ENCODE measurements around the gene CNKSR3. TPM values are rescaled to one million over a fixed set of nuclear protein-coding genes. Genes with fewer than 3 reads are reported as not detected.
"Not testable (repeated sequence)": the region's sequence is repeated elsewhere in the genome, so short reads cannot be mapped to it uniquely, and the experiment has no call there.

CNKSR3 gene
- total and polyA plus RNA-seq, 3 experiments from 2014 or later: 0.50 to 0.62 TPM; not detected in 1

DNA sequence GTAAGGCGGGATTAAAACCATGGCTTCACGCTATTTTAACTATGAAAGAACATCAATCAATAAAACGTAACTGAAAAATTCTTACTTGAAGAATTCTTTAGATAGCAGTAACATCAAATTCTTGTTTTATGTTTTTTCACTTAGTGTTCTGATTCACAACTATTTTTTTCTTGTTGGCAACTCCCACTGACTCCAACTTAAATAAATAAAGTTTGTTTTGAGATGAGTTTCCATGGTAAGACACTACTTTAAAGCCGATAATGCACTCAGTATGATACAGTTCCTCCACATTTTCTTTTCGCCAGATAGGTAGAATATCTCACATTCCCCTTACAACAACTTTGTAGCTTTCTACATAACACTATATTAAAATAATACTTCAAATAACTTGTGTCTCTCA, 33.1 kb upstream of the CNKSR3 start:
- no peak for DNase-seq
- H3K27ac ChIP-seq (ENCODE audit: low read depth, low read length): no peak overlapping the region
- no peaks in the 10 kb centered on the region for H3K4me1 ChIP-seq (ENCODE audit: insufficient read depth, low read length)
- no peaks in the 10 kb centered on the region for H3K9me3 ChIP-seq (ENCODE audit: low read length)
- H3K4me3 Mint-ChIP-seq: no peak overlapping the region
- POLR2A ChIA-PET: no interaction called here
- H3K4me1 Mint-ChIP-seq: no peaks in the 10 kb centered on the region
- H3K36me3 ChIP-seq (ENCODE audit: insufficient read depth, low read length): no peaks in the 10 kb centered on the region
- no peaks in the 10 kb centered on the region for H3K36me3 Mint-ChIP-seq
- H3K9me3 Mint-ChIP-seq: no peaks in the 10 kb centered on the region
- no peak overlapping the region for H3K27ac Mint-ChIP-seq
- H3K27me3 ChIP-seq (ENCODE audit: insufficient read depth, low read length, poor library complexity, severe bottlenecking): no peaks in the 10 kb centered on the region
- H3K4me3 ChIP-seq (ENCODE audit: low read length): no peak overlapping the region
- no peaks in the 10 kb centered on the region for H3K27me3 Mint-ChIP-seq
- CTCF ChIA-PET: no interaction called here

- Histone ChIP-seq H3K9me3 (ENCODE audit: low read length) (no peaks in the 10 kb centered on the region), H3K36me3 (ENCODE audit: insufficient read depth, low read length) (no peaks in the 10 kb centered on the region), H3K27me3 (ENCODE audit: insufficient read depth, low read length, poor library complexity, severe bottlenecking) (no peaks in the 10 kb centered on the region), H3K4me3 (ENCODE audit: low read length) (no peak overlapping the region), H3K4me1 (ENCODE audit: insufficient read depth, low read length) (no peaks in the 10 kb centered on the region), H3K27ac (ENCODE audit: low read depth, low read length) (no peak overlapping the region)
- POLR2A ChIA-PET: no interaction called here
- Mint-ChIP-seq H3K9me3 (no peaks in the 10 kb centered on the region), H3K36me3 (no peaks in the 10 kb centered on the region), H3K4me1 (no peaks in the 10 kb centered on the region), H3K27me3 (no peaks in the 10 kb centered on the region), H3K27ac (no peak overlapping the region), H3K4me3 (no peak overlapping the region)
- CTCF ChIA-PET: no interaction called here
- DNase-seq: no peak
These were observed 32.3 kb upstream of the CNKSR3 start for GRCh38 chr6:154542747-154543146.

DNA sequence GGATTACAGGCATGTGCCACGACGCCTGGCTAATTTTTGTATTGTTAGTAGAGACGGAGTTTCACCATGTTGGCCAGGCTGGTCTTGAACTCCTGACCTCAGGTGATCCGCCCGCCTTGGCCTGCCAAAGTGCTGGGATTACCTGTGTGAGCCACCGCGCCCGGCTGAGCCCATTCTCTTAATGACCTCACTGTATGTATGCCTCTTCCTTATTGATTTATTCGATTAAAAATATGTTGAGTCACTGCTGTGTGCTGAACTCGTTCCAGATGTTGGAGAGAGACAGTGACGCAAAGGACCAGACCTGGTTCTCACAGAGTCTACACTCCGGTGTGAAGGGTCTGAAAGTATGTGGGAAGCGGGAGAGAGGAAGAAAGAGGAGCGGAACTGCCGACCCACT, 31.4 kb upstream of the CNKSR3 start:
- H3K27ac ChIP-seq (ENCODE audit: low read depth, low read length); H3K4me1 ChIP-seq (ENCODE audit: insufficient read depth, low read length); H3K27me3 ChIP-seq (ENCODE audit: insufficient read depth, low read length, poor library complexity, severe bottlenecking); POLR2A ChIA-PET; H3K27ac Mint-ChIP-seq; H3K9me3 Mint-ChIP-seq; H3K9me3 ChIP-seq (ENCODE audit: low read length); H3K36me3 ChIP-seq (ENCODE audit: insufficient read depth, low read length); DNase-seq; H3K27me3 Mint-ChIP-seq; H3K4me3 Mint-ChIP-seq; CTCF ChIA-PET; H3K36me3 Mint-ChIP-seq; H3K4me3 ChIP-seq (ENCODE audit: low read length); H3K4me1 Mint-ChIP-seq: not testable (repeated sequence)

GRCh38 chr6:154539593-154540269, 29.2 kb upstream of the CNKSR3 start:
- Histone ChIP-seq H3K27me3 (ENCODE audit: insufficient read depth, low read length, poor library complexity, severe bottlenecking) (no peaks in the 10 kb centered on the region), H3K36me3 (ENCODE audit: insufficient read depth, low read length) (no peaks in the 10 kb centered on the region), H3K4me1 (ENCODE audit: insufficient read depth, low read length) (no peaks in the 10 kb centered on the region), H3K4me3 (ENCODE audit: low read length) (no peak overlapping the region), H3K27ac (ENCODE audit: low read depth, low read length) (no peak overlapping the region), H3K9me3 (ENCODE audit: low read length) (no peaks in the 10 kb centered on the region)
- Mint-ChIP-seq H3K4me1 (no peaks in the 10 kb centered on the region), H3K9me3 (no peaks in the 10 kb centered on the region), H3K27ac (no peak overlapping the region), H3K36me3 (no peaks in the 10 kb centered on the region), H3K27me3 (no peaks in the 10 kb centered on the region), H3K4me3 (no peak overlapping the region)
- ChIA-PET POLR2A (no interaction called here), CTCF (no interaction called here)
- DNase-seq: no peak

DNA sequence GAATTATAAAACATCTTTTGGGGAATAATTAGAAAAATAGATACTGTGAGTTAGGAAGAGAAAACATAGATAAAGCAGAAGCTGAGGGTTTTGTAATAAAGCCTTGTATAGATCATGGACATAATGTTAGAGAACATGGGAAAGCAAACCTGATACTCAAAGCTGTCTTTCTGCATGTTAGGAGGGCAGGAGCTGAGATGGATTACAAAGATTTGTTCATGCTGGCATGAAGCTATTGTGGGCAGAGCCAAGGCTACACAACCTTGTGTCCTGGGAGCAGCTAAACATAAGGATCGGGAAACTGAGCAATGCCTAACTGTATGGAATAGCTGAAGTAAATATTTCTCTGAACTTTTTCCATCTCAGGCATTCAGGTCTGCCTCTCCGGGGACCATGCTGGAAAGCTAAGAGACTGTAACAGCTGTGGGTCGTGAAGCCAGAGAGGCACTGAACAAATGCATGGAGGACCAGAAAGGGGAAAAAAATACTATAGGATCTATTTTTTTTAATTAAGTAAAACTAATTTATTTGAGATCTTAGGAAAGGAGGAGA, 28.2 kb upstream of the CNKSR3 start:
- Mint-ChIP-seq H3K9me3 (no peaks in the 10 kb centered on the region), H3K27me3 (peaks cover 0 to 2% of the 10 kb centered on the region in 2 donors), H3K4me3 (no peak overlapping the region), H3K4me1 (no peaks in the 10 kb centered on the region), H3K27ac (peak overlapping the region in 1 of 8 donors; percentile 37), H3K36me3 (no peaks in the 10 kb centered on the region)
- Histone ChIP-seq H3K4me3 (ENCODE audit: low read length) (no peak overlapping the region), H3K36me3 (ENCODE audit: insufficient read depth, low read length) (no peaks in the 10 kb centered on the region), H3K4me1 (ENCODE audit: insufficient read depth, low read length) (no peaks in the 10 kb centered on the region), H3K9me3 (ENCODE audit: low read length) (no peaks in the 10 kb centered on the region), H3K27ac (ENCODE audit: low read depth, low read length) (no peak overlapping the region), H3K27me3 (ENCODE audit: insufficient read depth, low read length, poor library complexity, severe bottlenecking) (no peaks in the 10 kb centered on the region)
- ChIA-PET CTCF (interaction anchor here (1.1 kb wide), 1 partner anchor 54 kb away, joined by 3 read pairs; no protein-coding TSS in a partner anchor), POLR2A (no interaction called here)
- no peak for DNase-seq

- Mint-ChIP-seq H3K36me3 (no peaks in the 10 kb centered on the region), H3K27me3 (peaks cover 0 to 2% of the 10 kb centered on the region in 2 donors), H3K4me1 (no peaks in the 10 kb centered on the region), H3K27ac (no peak overlapping the region), H3K4me3 (no peak overlapping the region), H3K9me3 (no peaks in the 10 kb centered on the region)
- Histone ChIP-seq H3K36me3 (ENCODE audit: insufficient read depth, low read length) (no peaks in the 10 kb centered on the region), H3K27ac (ENCODE audit: low read depth, low read length) (no peak overlapping the region), H3K9me3 (ENCODE audit: low read length) (no peaks in the 10 kb centered on the region), H3K4me3 (ENCODE audit: low read length) (no peak overlapping the region), H3K27me3 (ENCODE audit: insufficient read depth, low read length, poor library complexity, severe bottlenecking) (no peaks in the 10 kb centered on the region), H3K4me1 (ENCODE audit: insufficient read depth, low read length) (no peaks in the 10 kb centered on the region)
- ChIA-PET POLR2A (no interaction called here), CTCF (interaction anchor here (1.1 kb wide), 1 partner anchor 53 kb away, joined by 3 read pairs; no protein-coding TSS in a partner anchor)
- no peak for DNase-seq
These were observed 27.2 kb upstream of the CNKSR3 start for GRCh38 chr6:154537511-154538325.

DNA sequence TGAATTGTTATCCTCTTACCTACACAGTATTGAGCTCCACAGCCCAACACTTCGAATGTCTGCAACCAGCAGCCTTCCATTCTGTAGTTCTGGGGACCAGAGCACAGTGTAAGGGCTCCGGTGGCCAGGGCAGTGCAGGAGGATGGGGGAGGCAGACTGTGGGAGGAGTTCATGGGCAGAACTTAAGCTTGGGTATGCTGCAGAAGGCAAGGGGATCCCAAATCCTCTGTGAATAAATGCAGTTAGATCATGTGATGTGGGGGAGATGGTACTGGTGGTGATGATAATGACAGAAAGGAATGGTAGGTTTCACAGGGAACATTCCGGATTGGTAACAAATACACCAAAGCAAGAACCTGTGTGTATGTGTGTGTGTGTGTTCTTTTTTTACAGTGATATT, 26.5 kb upstream of the CNKSR3 start:
- Histone ChIP-seq H3K36me3 (ENCODE audit: insufficient read depth, low read length) (no peaks in the 10 kb centered on the region), H3K4me3 (ENCODE audit: low read length) (no peak overlapping the region), H3K4me1 (ENCODE audit: insufficient read depth, low read length) (no peaks in the 10 kb centered on the region), H3K9me3 (ENCODE audit: low read length) (no peaks in the 10 kb centered on the region), H3K27me3 (ENCODE audit: insufficient read depth, low read length, poor library complexity, severe bottlenecking) (no peaks in the 10 kb centered on the region), H3K27ac (ENCODE audit: low read depth, low read length) (no peak overlapping the region)
- no peak overlapping the region for H3K4me3 Mint-ChIP-seq
- no peak for DNase-seq
- H3K4me1 Mint-ChIP-seq: no peaks in the 10 kb centered on the region
- H3K27ac Mint-ChIP-seq: peak overlapping the region in 1 of 8 donors; percentile 52
- ChIA-PET POLR2A (no interaction called here), CTCF (no interaction called here)
- no peaks in the 10 kb centered on the region for H3K9me3 Mint-ChIP-seq
- H3K27me3 Mint-ChIP-seq: peaks cover 0 to 2% of the 10 kb centered on the region in 2 donors
- no peaks in the 10 kb centered on the region for H3K36me3 Mint-ChIP-seq

DNA sequence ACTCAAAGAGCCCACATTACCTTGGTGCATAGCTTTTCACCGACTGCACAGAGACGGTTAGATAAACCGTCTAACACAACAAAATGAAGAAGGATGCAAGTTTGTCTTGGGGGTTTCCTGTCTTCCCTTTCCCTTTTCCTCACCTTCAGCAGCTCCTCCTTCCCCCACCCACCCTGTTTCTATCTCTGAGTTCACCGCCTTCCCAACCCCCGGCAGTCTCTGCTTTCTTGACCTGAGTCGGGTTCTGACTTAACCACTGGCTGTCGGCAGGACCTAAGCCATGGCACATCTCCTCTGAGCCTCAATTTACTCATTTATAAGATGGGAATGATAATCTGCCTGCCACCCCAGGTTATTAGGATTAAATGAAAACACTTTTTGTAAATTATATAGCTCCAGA, 25.8 kb upstream of the CNKSR3 start:
- peaks cover 0 to 2% of the 10 kb centered on the region in 2 donors for H3K27me3 Mint-ChIP-seq
- H3K36me3 Mint-ChIP-seq: no peaks in the 10 kb centered on the region
- no peak overlapping the region for H3K4me3 Mint-ChIP-seq
- CTCF ChIA-PET: no interaction called here
- H3K4me3 ChIP-seq (ENCODE audit: low read length): no peak overlapping the region
- no peaks in the 10 kb centered on the region for H3K27me3 ChIP-seq (ENCODE audit: insufficient read depth, low read length, poor library complexity, severe bottlenecking)
- POLR2A ChIA-PET: no interaction called here
- no peak overlapping the region for H3K27ac ChIP-seq (ENCODE audit: low read depth, low read length)
- no peaks in the 10 kb centered on the region for H3K4me1 Mint-ChIP-seq
- no peaks in the 10 kb centered on the region for H3K9me3 ChIP-seq (ENCODE audit: low read length)
- no peaks in the 10 kb centered on the region for H3K9me3 Mint-ChIP-seq
- H3K4me1 ChIP-seq (ENCODE audit: insufficient read depth, low read length): no peaks in the 10 kb centered on the region
- no peak for DNase-seq
- H3K27ac Mint-ChIP-seq: no peak overlapping the region
- H3K36me3 ChIP-seq (ENCODE audit: insufficient read depth, low read length): no peaks in the 10 kb centered on the region

All from CD8-positive, alpha-beta memory T cell (primary cell).